ENCODE results near the gene HOXA10. TPM values are rescaled to one million over a fixed set of nuclear protein-coding genes. Genes with fewer than 3 reads are reported as not detected.

Gene HOXA10
- total RNA-seq, 1 experiment from 2014 or later = not detected

DNA sequence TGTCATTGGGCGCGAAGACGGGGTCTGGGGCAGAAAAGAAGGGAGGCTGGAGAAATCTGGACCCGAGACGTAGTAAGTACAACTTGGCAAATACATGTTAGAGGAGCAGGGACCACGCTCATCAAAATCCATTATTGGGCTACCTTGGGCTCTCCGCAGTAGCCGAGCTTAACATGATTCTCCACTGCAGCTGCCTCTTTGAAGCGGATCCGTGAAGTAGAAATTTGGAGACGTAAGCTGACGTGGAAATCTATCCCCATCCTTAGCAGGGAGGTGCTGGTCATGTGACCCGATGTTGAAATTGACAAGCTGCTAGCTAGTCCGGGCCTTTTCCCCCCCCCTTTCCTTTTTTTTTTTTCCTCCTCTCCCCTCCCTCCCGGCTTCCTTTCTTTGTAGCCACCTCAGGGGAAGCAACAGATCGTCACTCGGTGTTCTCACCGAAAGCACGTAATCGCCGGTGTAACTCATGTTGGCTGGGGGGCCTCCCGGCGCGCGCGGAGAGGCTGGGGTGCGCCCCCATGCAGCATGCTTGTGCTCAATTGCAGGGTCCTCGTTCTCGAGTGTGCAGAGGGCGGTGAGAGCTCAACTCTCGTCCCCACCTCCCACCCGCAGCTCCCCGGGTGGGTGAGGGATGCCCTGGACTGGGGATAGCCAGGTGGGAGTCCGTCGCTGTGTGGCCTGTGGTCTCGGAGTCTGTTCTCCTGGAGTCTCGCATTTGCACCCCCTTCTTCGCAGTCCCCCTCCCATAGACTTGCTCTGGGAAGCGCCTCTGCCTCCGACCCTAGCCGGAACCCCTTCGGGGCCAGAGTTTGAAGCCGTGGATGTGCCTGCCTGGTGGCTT, 11.1 kb upstream of the HOXA10 start, which contains the start of gene HOXA11:
Gene HOXA11, minus strand, starts transcription at position 220 of the 841 bp plus-strand sequence. Its CDS starts 88 bp downstream, at position 132.
- Histone ChIP-seq H2AFZ (ENCODE audit: low read length) (no peak within 1 kb of the TSS), H4K91ac (ENCODE audit: insufficient read length, low read depth, low read length) (no peak within 1 kb of the TSS), H4K8ac (replicated peaks; ENCODE audit: insufficient read length, low read depth, low read length) (no peak within 1 kb of the TSS), H3K79me1 (ENCODE audit: insufficient read depth, low read depth, low read length, poor library complexity, severe bottlenecking) (no peaks in the 10 kb centered on the region), H2BK12ac (ENCODE audit: insufficient read length, low read depth, low read length) (no peak within 1 kb of the TSS), H3K18ac (ENCODE audit: insufficient read length, low read depth, low read length) (no peak within 1 kb of the TSS), H3K23me2 (ENCODE audit: insufficient read length, low read depth, low read length, poor library complexity, severe bottlenecking) (no peaks in the 10 kb centered on the region), H3K4ac (ENCODE audit: low read depth, low read length) (no peak within 1 kb of the TSS), H3K79me2 (ENCODE audit: insufficient read depth, low read length) (no peaks in the 10 kb centered on the region), H3K14ac (ENCODE audit: insufficient read depth, low read length) (no peak within 1 kb of the TSS; the same call in 1 of the 2 replicates), H3K56ac (ENCODE audit: insufficient read length, low read depth, low read length) (no peak within 1 kb of the TSS), H4K20me1 (ENCODE audit: control insufficient read depth, insufficient read depth, insufficient read length) (no peaks in the 10 kb centered on the region), H2BK5ac (ENCODE audit: insufficient read length, low read length) (no peak within 1 kb of the TSS), H2BK120ac (ENCODE audit: low read depth, low read length, poor library complexity, severe bottlenecking) (no peak within 1 kb of the TSS), H3K4me2 (ENCODE audit: insufficient read depth, insufficient read length, low read length) (no peak within 1 kb of the TSS), H4K5ac (ENCODE audit: insufficient read length, low read depth, low read length) (no peak within 1 kb of the TSS), H3K9ac (ENCODE audit: extremely low read depth, insufficient read length, low read length) (no peak within 1 kb of the TSS), H3K27me3 (ENCODE audit: insufficient read depth, low read length) (peaks cover 97% of the 10 kb centered on the region), H2BK20ac (ENCODE audit: low read depth, low read length, poor library complexity, severe bottlenecking) (no peak within 1 kb of the TSS), H3K4me1 (ENCODE audit: insufficient read depth, low read length) (no peaks in the 10 kb centered on the region), H2AK5ac (ENCODE audit: insufficient read length, low read length) (no peak within 1 kb of the TSS), H3K9me3 (ENCODE audit: control insufficient read depth, low read depth, low read length) (no peaks in the 10 kb centered on the region), H3T11ph (ENCODE audit: low read length) (no peak within 1 kb of the TSS), H2BK15ac (ENCODE audit: low read depth, low read length) (no peak within 1 kb of the TSS), H3K23ac (ENCODE audit: insufficient read length, low read depth, low read length) (no peak within 1 kb of the TSS), H3K27ac (ENCODE audit: insufficient read length, low read depth, low read length) (no peak within 1 kb of the TSS)
- peaks cover 17 to 46% of the 10 kb centered on the region in 2 experiments for H3K4me1 Mint-ChIP-seq
- DNase-seq = peak; percentile 35
- H3K9me3 Mint-ChIP-seq = peaks cover 0 to 18% of the 10 kb centered on the region in 2 experiments; a peak in 3 of 5 replicates
- WGBS (ENCODE audit: extremely low coverage, insufficient read length, low lambda C conversion rate) = no CpG with 5 or more reads among the region's 43 CpGs
- H3K4me3 Mint-ChIP-seq = peak within 1 kb of the TSS in 1 of 2 experiments; percentile 65; a peak in 4 of 5 replicates
- H3K36me3 Mint-ChIP-seq (ENCODE audit: insufficient read depth in 1 of 3, low read depth in 3 of 3) = peaks cover 0 to 2% (median 0%) of the 10 kb centered on the region in 3 experiments; a peak in 3 of 7 replicates
- H3K27me3 Mint-ChIP-seq (ENCODE audit: low read depth) = peaks cover 100% of the 10 kb centered on the region
- TF ChIP-seq, protein P1, sequence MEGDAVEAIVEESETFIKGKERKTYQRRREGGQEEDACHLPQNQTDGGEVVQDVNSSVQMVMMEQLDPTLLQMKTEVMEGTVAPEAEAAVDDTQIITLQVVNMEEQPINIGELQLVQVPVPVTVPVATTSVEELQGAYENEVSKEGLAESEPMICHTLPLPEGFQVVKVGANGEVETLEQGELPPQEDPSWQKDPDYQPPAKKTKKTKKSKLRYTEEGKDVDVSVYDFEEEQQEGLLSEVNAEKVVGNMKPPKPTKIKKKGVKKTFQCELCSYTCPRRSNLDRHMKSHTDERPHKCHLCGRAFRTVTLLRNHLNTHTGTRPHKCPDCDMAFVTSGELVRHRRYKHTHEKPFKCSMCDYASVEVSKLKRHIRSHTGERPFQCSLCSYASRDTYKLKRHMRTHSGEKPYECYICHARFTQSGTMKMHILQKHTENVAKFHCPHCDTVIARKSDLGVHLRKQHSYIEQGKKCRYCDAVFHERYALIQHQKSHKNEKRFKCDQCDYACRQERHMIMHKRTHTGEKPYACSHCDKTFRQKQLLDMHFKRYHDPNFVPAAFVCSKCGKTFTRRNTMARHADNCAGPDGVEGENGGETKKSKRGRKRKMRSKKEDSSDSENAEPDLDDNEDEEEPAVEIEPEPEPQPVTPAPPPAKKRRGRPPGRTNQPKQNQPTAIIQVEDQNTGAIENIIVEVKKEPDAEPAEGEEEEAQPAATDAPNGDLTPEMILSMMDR (conservative IDR thresholded peaks at IDR 0.05) = no peak
- no peak within 1 kb of the TSS; a peak in 1 of 7 replicates for H3K27ac Mint-ChIP-seq
